Common myeloid progenitor, CD34-positive (primary cell): ENCODE data around the gene ZDHHC11.
"Not testable (repeated sequence)": the region's sequence is repeated elsewhere in the genome, so short reads cannot be mapped to it uniquely, and the experiment has no call there.

Source experiments
- CTCF ChIA-PET: fragments of 350-600 bp; sonication (Branson Sonifier 250); formaldehyde crosslinking; loops from one replicate; lab custom pipeline; 2021; ENCODE audit warnings: antibody characterized with exemption; lab: Charles Lee
- POLR2A ChIA-PET: fragments of 350-600 bp; sonication (Branson Sonifier 250); formaldehyde crosslinking; loops from one replicate; lab custom pipeline; 2021; ENCODE audit warnings: antibody characterized with exemption; lab: Charles Lee
- DNase-seq, 3 donors: peaks; one replicate each; pipeline versions ENCODE4 v3.0.0 to v3.0.0-alpha.2; 2013
- H3K27ac ChIP-seq, 2 experiments: 1 replicate in 1 of 2; 2 replicates in 1 of 2; pipeline ENCODE4 v1.7.0; 2013; ENCODE audit warnings: inconsistent platforms in 2 of 2, low read length in 2 of 2, mild to moderate bottlenecking in 2 of 2, low read depth in 1 of 2, moderate library complexity in 1 of 2; ENCODE audit not compliant: severe bottlenecking in 2 of 2, insufficient read depth in 1 of 2, poor library complexity in 1 of 2
- H3K27me3 ChIP-seq, 5 experiments: replicated peaks in 2 of 5; 1 replicate in 3 of 5; 2 replicates in 2 of 5; pipeline versions ENCODE4 v1.6.1 to v1.7.0; 2013; ENCODE audit warnings: low read length in 4 of 5, mild to moderate bottlenecking in 2 of 5, moderate library complexity in 2 of 5, inconsistent platforms in 1 of 5; ENCODE audit not compliant: insufficient read depth in 5 of 5, control insufficient read depth in 4 of 5
- H3K36me3 ChIP-seq, 4 experiments: 1 replicate in 2 of 4; 2 replicates in 2 of 4; pipeline versions ENCODE4 v1.6.1 to v1.7.0; 2013; ENCODE audit warnings: low read length in 3 of 4, control low read depth in 1 of 4, mild to moderate bottlenecking in 1 of 4; ENCODE audit not compliant: control insufficient read depth in 4 of 4, insufficient read depth in 4 of 4
- H3K4me1 ChIP-seq, 4 experiments: 1 replicate in 3 of 4; 2 replicates in 1 of 4; pipeline versions ENCODE4 v1.6.1 to v1.7.1; 2013; ENCODE audit warnings: low read length in 3 of 4, mild to moderate bottlenecking in 3 of 4, control low read depth in 1 of 4, inconsistent platforms in 1 of 4, moderate library complexity in 1 of 4; ENCODE audit not compliant: control insufficient read depth in 4 of 4, insufficient read depth in 4 of 4; ENCODE audit errors: control extremely low read depth in 1 of 4
- H3K4me3 ChIP-seq, 7 experiments: 1 replicate in 4 of 7; 2 replicates in 3 of 7; pipeline versions ENCODE4 v1.5.1 to v1.7.0; 2013; ENCODE audit warnings: mild to moderate bottlenecking in 7 of 7, low read length in 6 of 7, moderate library complexity in 6 of 7, inconsistent platforms in 2 of 7, low read depth in 2 of 7, control low read depth in 1 of 7; ENCODE audit not compliant: insufficient read depth in 4 of 7, control insufficient read depth in 1 of 7; ENCODE audit errors: extremely low read depth in 1 of 7
- H3K9me3 ChIP-seq, 5 experiments: 1 replicate in 4 of 5; 2 replicates in 1 of 5; pipeline versions ENCODE4 v1.6.1 to v1.7.1; 2013; ENCODE audit warnings: low read length in 4 of 5, mild to moderate bottlenecking in 2 of 5, inconsistent platforms in 1 of 5, low read depth in 1 of 5, moderate library complexity in 1 of 5; ENCODE audit not compliant: control insufficient read depth in 4 of 5, insufficient read depth in 2 of 5; ENCODE audit errors: control extremely low read depth in 1 of 5
- WGBS: methylation state at CpG from one replicate; pipeline ENCODE4 v1.1.5; 2013; ENCODE audit not compliant: insufficient coverage; 5-methylcytosine and 5-hydroxymethylcytosine counted together

The ZDHHC11 gene

DNA sequence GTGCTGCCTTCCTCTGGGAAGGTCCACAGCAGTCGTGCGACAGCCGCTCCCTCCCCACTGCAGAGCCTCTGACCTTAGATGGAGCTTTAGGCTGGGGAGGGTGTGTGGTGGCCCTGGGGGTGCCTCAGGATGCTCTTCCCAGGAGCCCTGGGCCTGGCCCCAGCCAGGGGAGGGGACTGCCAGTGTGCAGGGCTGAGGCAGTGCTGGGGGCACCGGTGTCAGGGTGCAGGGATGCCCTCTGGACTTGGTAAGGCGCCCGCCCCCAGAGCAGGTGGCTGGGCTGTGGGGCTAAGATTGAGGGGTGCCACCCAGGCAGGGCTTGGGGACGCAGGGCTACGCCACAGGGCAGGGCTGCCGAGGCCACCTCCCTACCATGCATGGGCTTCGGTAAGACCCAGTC lies 80.2 kb downstream of the ZDHHC11 start:
- DNase-seq, H3K27ac ChIP-seq, H3K36me3 ChIP-seq, POLR2A ChIA-PET, H3K27me3 ChIP-seq, H3K4me3 ChIP-seq, H3K9me3 ChIP-seq, CTCF ChIA-PET, H3K4me1 ChIP-seq: not testable (repeated sequence)
- 93% methylated on average over 3 of the region's 10 CpGs for WGBS

DNA sequence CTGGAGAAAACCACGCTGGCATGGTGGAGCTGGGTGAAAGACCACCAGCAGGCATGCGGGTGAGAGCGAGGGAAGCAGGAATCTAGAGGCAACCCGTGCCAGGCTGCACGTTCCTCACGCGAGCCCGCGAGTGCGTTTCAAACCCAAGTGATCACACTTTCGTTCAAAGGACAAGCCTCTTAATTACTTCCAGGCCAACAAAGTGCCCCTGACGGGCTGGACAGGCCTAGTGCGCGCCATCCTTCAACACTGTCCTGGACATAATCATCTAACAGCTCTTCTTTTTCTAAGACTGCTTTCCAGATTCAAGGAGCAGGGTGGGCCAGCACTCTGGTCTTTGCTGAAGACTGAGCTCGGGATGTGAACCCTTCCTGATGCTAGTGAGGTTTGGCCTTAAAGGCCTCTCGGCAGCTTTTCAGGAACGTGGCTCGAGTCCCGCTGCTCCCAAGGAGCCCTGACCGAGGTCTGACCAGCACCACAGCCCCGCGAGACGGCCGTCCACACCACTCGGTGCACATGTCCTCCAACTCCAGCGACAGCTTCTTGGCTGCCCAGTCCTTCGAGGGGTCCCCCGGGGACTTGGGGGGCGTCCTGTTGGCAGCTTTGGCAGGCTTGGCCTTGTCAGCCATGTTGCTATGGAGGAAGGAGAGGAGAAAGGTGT lies 81.2 kb downstream of the ZDHHC11 start:
- H3K9me3 ChIP-seq, H3K27me3 ChIP-seq, H3K27ac ChIP-seq, CTCF ChIA-PET, H3K4me1 ChIP-seq, H3K36me3 ChIP-seq, H3K4me3 ChIP-seq, DNase-seq, POLR2A ChIA-PET: not testable (repeated sequence)
- WGBS = 96% methylated on average over 13 of the region's 29 CpGs

DNA sequence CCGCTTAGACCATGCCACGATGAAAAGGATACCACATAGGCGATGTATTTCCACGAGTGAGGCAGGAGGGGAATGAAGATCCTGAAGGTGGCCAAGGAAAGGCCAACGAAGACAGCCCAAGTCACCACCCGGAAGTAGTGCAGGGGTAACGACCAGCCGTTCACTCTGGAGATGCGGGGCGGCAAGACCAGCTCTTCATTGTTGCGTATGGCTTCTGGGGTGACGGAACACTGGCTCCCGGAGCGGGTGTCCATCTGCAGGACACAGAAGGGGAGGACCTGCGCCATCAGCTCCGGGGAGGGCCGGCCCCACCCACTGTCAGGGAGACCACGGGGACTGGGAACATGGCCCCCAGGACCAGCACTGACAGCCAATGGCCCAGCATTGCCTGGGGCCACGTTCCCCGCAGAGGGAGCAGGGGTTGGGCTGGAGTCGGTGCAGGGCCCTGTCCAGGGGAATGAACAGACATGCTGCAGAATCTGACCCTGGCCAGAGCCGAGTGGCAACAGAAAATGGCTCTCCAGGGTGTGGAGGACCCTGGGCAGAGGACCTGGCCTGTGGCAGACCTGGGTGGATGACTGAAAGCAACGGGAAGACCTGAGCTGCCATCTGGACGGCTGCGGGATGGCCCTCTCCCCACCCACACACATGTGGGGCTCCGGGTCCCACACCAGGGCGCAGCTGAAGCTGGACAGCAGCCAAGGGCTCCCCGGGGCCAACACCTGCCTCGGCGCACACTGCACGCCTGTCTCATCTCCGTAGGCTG lies 83.9 kb downstream of the ZDHHC11 start:
- Histone ChIP-seq H3K4me1 (no peaks in the 10 kb centered on the region), H3K27ac (no peak overlapping the region), H3K4me3 (no peak overlapping the region), H3K9me3 (no peaks in the 10 kb centered on the region), H3K36me3 (no peaks in the 10 kb centered on the region), H3K27me3 (no peaks in the 10 kb centered on the region)
- WGBS = 89% methylated on average over 24 of the region's 32 CpGs
- no peak for DNase-seq
- POLR2A ChIA-PET = no interaction called here
- CTCF ChIA-PET = no interaction called here

DNA sequence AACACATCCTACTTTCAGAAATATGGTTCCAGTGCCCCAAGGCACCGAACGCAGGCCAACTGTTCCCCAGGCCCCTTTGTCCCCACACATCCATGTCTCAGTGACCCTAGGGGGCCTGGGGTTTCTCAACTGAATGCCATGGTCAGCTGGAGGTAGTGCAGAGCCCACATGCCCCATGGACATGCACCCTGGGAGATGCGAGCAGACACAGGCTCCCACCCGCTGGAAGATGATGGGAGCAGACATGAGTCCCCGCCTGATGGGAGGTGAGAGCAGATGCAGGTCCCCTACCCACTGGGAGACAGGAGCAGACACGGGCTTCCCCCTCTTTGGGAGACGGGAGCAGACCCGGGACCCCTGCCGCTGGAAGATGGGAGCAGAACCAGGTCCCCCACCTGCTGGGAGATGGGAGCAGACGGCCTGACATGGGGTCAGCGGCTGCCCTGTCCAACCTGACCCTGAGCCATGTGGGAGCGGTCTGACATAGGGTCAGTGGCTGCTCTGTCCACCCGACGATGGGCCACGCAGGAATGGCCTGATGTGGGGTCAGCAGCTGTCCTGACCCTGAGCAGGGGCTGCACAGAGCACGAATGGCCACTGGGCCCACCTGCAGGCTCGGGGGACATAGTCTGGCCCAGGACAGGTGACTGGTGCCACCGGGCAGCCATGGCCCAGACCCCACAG lies 84.7 kb downstream of the ZDHHC11 start:
- Histone ChIP-seq H3K4me3 (no peak overlapping the region), H3K9me3 (no peaks in the 10 kb centered on the region), H3K4me1 (no peaks in the 10 kb centered on the region), H3K27me3 (no peaks in the 10 kb centered on the region), H3K36me3 (no peaks in the 10 kb centered on the region), H3K27ac (no peak overlapping the region)
- CTCF ChIA-PET = no interaction called here
- WGBS = 97% methylated on average over 14 of the region's 18 CpGs
- POLR2A ChIA-PET = no interaction called here
- DNase-seq = no peak

DNA sequence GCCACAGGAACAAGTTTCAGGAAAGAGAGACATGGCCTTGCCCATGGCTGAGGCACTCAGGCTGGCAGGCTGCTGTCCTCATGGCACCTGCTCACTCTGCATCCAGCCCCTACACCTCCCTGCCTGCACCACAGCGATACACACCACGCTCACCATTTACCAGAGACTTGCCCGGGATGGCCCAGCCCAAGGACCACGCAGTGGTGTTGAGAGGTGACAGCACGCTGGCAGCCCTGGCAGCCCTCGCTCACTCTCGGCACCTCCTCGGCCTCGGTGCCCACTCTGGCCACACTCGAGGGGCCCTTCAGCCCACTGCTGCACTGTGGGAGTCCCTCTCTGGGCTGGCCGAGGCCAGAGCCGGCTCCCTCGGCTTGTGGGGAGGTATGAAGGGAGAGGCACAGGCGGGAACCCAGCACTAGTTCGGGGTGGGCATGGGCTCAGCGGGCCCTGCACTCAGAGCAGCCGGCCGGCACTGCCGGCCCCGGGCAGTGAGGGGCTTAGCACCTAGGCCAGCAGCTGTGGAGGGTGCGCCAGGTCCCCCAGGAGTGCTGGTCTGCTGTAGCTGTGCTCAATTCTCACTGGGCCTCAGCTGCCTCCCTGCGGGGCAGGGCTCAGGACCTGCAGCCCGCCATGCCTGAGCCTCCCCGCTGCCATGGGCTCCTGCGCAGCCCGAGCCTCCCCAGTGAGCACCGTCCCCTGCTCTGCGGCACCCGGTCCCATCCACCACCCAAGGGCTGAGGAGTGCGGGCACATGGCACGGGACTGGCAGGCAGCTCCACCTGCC lies 86.6 kb downstream of the ZDHHC11 start:
- no peak for DNase-seq
- ChIA-PET CTCF (interaction anchor here (0.7 kb wide), 1 partner anchor 347 kb away, joined by 3 read pairs; no protein-coding TSS in a partner anchor), POLR2A (no interaction called here)
- no peaks in the 10 kb centered on the region for H3K9me3 ChIP-seq
- no peak overlapping the region for H3K27ac ChIP-seq
- no peak overlapping the region for H3K4me3 ChIP-seq
- H3K27me3 ChIP-seq = peaks cover 0 to 13% (median 0%) of the 10 kb centered on the region in 5 experiments
- H3K4me1 ChIP-seq = peaks cover 0 to 5% (median 3%) of the 10 kb centered on the region in 4 experiments
- H3K36me3 ChIP-seq = no peaks in the 10 kb centered on the region
- 98% methylated on average over 19 of the region's 31 CpGs for WGBS

DNA sequence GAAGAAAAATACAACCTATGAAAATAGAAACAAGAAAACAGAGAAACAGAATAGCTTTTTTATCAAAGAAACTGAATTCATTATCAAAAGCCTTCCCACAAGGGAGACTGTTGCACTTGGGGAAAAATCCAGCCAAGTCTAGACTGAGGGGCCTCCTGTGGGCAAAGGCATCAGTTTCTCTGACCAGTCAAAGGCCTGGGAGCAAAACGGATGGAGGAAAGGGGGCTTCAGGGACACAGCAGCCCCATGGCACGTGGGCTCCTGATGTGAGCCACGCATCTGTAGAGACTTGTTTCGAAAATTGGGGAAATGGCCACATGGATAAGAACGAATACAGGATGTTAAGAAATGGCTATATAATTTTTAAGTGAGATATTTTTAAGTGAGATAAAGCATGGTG lies 87.4 kb downstream of the ZDHHC11 start:
- WGBS = 83% methylated on average over 5 of the region's 5 CpGs
- H3K27me3 ChIP-seq = peaks cover 0 to 18% (median 0%) of the 10 kb centered on the region in 5 experiments
- H3K4me3 ChIP-seq = no peak overlapping the region
- no peak for DNase-seq
- CTCF ChIA-PET = interaction anchor here (0.7 kb wide), 1 partner anchor 346 kb away, joined by 3 read pairs; no protein-coding TSS in a partner anchor
- H3K4me1 ChIP-seq = peaks cover 0 to 13% (median 7%) of the 10 kb centered on the region in 4 experiments
- POLR2A ChIA-PET = no interaction called here
- H3K36me3 ChIP-seq = no peaks in the 10 kb centered on the region
- no peaks in the 10 kb centered on the region for H3K9me3 ChIP-seq
- no peak overlapping the region for H3K27ac ChIP-seq
